WTC11 (cell line): ENCODE results near the gene C17orf58.

ENCODE experiments used
- ATF3 ChIP-seq: sonication (generic); formaldehyde crosslinking; conservative IDR thresholded peaks from 2 replicates; pipeline ENCODE4 v1.8.1; 2022; ENCODE audit warnings: mild to moderate bottlenecking, missing genetic modification reagents
- CREM ChIP-seq: sonication (generic); formaldehyde crosslinking; IDR thresholded peaks from 2 replicates; pipeline ENCODE4 v1.8.1; 2022; ENCODE audit warnings: mild to moderate bottlenecking, missing genetic modification reagents, moderate library complexity
- CTCF ChIP-seq: fragments of 200-600 bp; IDR thresholded peaks from 2 replicates; pipeline ENCODE4 v1.8.0; 2022; ENCODE audit warnings: antibody characterized with exemption
- E2F4 ChIP-seq: sonication (generic); formaldehyde crosslinking; IDR thresholded peaks from 2 replicates; pipeline ENCODE4 v1.8.1; 2022; ENCODE audit warnings: low read depth, mild to moderate bottlenecking, moderate library complexity, missing genetic modification reagents, borderline replicate concordance
- ESRRA ChIP-seq: sonication (generic); formaldehyde crosslinking; IDR thresholded peaks from 2 replicates; pipeline ENCODE4 v1.8.1; 2022; ENCODE audit warnings: mild to moderate bottlenecking, missing genetic modification reagents, borderline replicate concordance
- JUN ChIP-seq: sonication (generic); formaldehyde crosslinking; IDR thresholded peaks from 2 replicates; pipeline ENCODE4 v1.8.0; 2023; ENCODE audit warnings: mild to moderate bottlenecking, missing genetic modification reagents
- NFYB ChIP-seq: sonication (generic); formaldehyde crosslinking; conservative IDR thresholded peaks from 2 replicates; pipeline ENCODE4 v1.8.0; 2022; ENCODE audit warnings: low read depth, missing genetic modification reagents
- SMAD3 ChIP-seq: sonication (generic); formaldehyde crosslinking; IDR thresholded peaks from 2 replicates; pipeline ENCODE4 v1.8.0; 2022; ENCODE audit warnings: missing genetic modification reagents, mild to moderate bottlenecking, borderline replicate concordance
- ZNF317 ChIP-seq: sonication (generic); formaldehyde crosslinking; IDR thresholded peaks from 2 replicates; pipeline ENCODE4 v1.8.1; 2023; ENCODE audit warnings: low read depth, mild to moderate bottlenecking, moderate library complexity, missing genetic modification reagents, borderline replicate concordance

- TF ChIP-seq E2F4 (no peak), CTCF (no peak), ESRRA (CRISPR knock-in tag) (no peak), JUN (CRISPR knock-in tag) (no peak), NFYB (CRISPR knock-in tag) (no peak), CREM (CRISPR knock-in tag) (no peak), SMAD3 (no peak), ATF3 (CRISPR knock-in tag) (no peak), ZNF317 (no peak)
These were observed 20.6 kb upstream of the C17orf58 start for GRCh38 chr17:68016838-68017237.
